GM10248 (cell line): ENCODE measurements around the gene TBX5.

ENCODE experiments used
- CTCF ChIA-PET: fragments of 300-600 bp; sonication (Branson Sonifier 250); formaldehyde crosslinking; extraction: SDS; loops from one replicate; lab custom pipeline; 2021; ENCODE audit warnings: antibody characterized with exemption; lab: Yijun Ruan, JAX
- POLR2A ChIA-PET: fragments of 350-650 bp; sonication (Branson Sonifier 250); formaldehyde crosslinking; extraction: SDS; loops from one replicate; lab custom pipeline; 2020; ENCODE audit warnings: antibody characterized with exemption; lab: Yijun Ruan, JAX
- DNase-seq: peaks from one replicate; pipeline ENCODE4 v3.0.0; 2012; ENCODE audit errors: extremely low spot score
- CTCF ChIP-seq: IDR thresholded peaks from 2 replicates; pipeline ENCODE4 v1.5.1; 2012; ENCODE audit warnings: mild to moderate bottlenecking, low read depth; ENCODE audit errors: extremely low read depth, missing control alignments, control extremely low read depth

Gene TBX5

GRCh38 chr12:114344303-114344663 lies 61.7 kb downstream of the TBX5 start:
- no peak for TF ChIP-seq CTCF
- ChIA-PET POLR2A (no interaction called here), CTCF (interaction anchor here (1.1 to 3.2 kb wide), 2 partner anchors 8 to 13 kb away, joined by 3 to 9 read pairs; no protein-coding TSS in a partner anchor)
- DNase-seq: no peak

GRCh38 chr12:114343585-114344302 lies 62.2 kb downstream of the TBX5 start:
- no peak for DNase-seq
- no peak for TF ChIP-seq CTCF
- ChIA-PET CTCF (interaction anchor here (0.9 to 3.2 kb wide), 2 partner anchors 12 to 14 kb away, joined by 3 to 9 read pairs; no protein-coding TSS in a partner anchor), POLR2A (no interaction called here)

GRCh38 chr12:114342656-114343055 lies 63.3 kb downstream of the TBX5 start:
- no peak for DNase-seq
- ChIA-PET CTCF (interaction anchor here (0.9 to 3.2 kb wide), 2 partner anchors 11 to 15 kb away, joined by 3 to 9 read pairs; no protein-coding TSS in a partner anchor), POLR2A (no interaction called here)
- no peak for TF ChIP-seq CTCF

- DNase-seq: no peak
- TF ChIP-seq CTCF: no peak
- CTCF ChIA-PET: interaction anchor here (3.2 kb wide), 1 partner anchor 10 kb away, joined by 9 read pairs; no protein-coding TSS in a partner anchor
- POLR2A ChIA-PET: no interaction called here
These were observed 64.3 kb downstream of the TBX5 start for GRCh38 chr12:114341635-114342034.

DNA sequence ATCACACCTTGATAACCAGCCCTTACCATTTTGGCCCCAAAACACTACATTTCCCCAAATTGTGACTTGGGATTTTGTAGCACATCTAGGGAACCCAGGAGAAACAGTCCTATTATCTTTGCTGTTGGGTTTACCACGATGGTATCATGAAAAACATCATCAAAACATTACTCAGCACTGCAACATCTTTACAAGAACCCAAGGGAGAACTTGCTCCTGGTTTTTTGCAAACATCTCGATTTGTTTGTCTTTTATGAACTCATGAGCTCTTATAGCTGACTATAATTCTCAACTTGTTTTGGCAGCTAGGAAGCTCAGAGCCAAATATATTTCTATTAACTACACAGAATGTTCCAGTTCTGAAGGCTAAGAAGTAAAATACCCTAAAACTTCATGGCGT lies 65.7 kb downstream of the TBX5 start:
- no peak for TF ChIP-seq CTCF
- ChIA-PET POLR2A (no interaction called here), CTCF (no interaction called here)
- DNase-seq: no peak

- no peak for TF ChIP-seq CTCF
- DNase-seq: no peak
- ChIA-PET POLR2A (no interaction called here), CTCF (no interaction called here)
These were observed 66.3 kb downstream of the TBX5 start for GRCh38 chr12:114339626-114340025.
